GM10248 (cell line): Measurements from ENCODE around the gene NTF3.

ENCODE experiments used
- CTCF ChIA-PET: fragments of 300-600 bp; sonication (Branson Sonifier 250); formaldehyde crosslinking; extraction: SDS; loops from one replicate; lab custom pipeline; 2021; ENCODE audit warnings: antibody characterized with exemption; lab: Yijun Ruan, JAX
- POLR2A ChIA-PET: fragments of 350-650 bp; sonication (Branson Sonifier 250); formaldehyde crosslinking; extraction: SDS; loops from one replicate; lab custom pipeline; 2020; ENCODE audit warnings: antibody characterized with exemption; lab: Yijun Ruan, JAX
- DNase-seq: peaks from one replicate; pipeline ENCODE4 v3.0.0; 2012; ENCODE audit errors: extremely low spot score
- CTCF ChIP-seq: IDR thresholded peaks from 2 replicates; pipeline ENCODE4 v1.5.1; 2012; ENCODE audit warnings: mild to moderate bottlenecking, low read depth; ENCODE audit errors: extremely low read depth, missing control alignments, control extremely low read depth

Gene NTF3

GRCh38 chr12:5497329-5498053 is 65.6 kb downstream of the NTF3 start:
- no peak for TF ChIP-seq CTCF
- no peak for DNase-seq
- POLR2A ChIA-PET, result no interaction called here
- CTCF ChIA-PET, result interaction anchor here (1.0 kb wide), 1 partner anchor 247 kb away, joined by 3 read pairs; no protein-coding TSS in a partner anchor

GRCh38 chr12:5498076-5498475 is 66.2 kb downstream of the NTF3 start:
- DNase-seq, result no peak
- no peak for TF ChIP-seq CTCF
- POLR2A ChIA-PET, result no interaction called here
- CTCF ChIA-PET, result interaction anchor here (1.0 kb wide), 1 partner anchor 246 kb away, joined by 3 read pairs; no protein-coding TSS in a partner anchor

- CTCF ChIA-PET, result no interaction called here
- TF ChIP-seq CTCF, result no peak
- DNase-seq, result no peak
- POLR2A ChIA-PET, result no interaction called here
These were observed 66.9 kb downstream of the NTF3 start for GRCh38 chr12:5498806-5499205.

- TF ChIP-seq CTCF, result no peak
- POLR2A ChIA-PET, result no interaction called here
- no peak for DNase-seq
- CTCF ChIA-PET, result no interaction called here
These were observed 67.8 kb downstream of the NTF3 start for GRCh38 chr12:5499566-5500330.

- DNase-seq, result no peak
- ChIA-PET POLR2A (no interaction called here), CTCF (interaction anchor here (1.7 kb wide), 1 partner anchor 12 kb away, joined by 3 read pairs; no protein-coding TSS in a partner anchor)
- TF ChIP-seq CTCF, result no peak
These were observed 68.4 kb downstream of the NTF3 start for GRCh38 chr12:5500331-5500659.

GRCh38 chr12:5503774-5504173 is 71.9 kb downstream of the NTF3 start:
- POLR2A ChIA-PET, result no interaction called here
- CTCF ChIA-PET, result no interaction called here
- no peak for DNase-seq
- no peak for TF ChIP-seq CTCF
